ENCODE data around the gene OR2K2. TPM values are rescaled to one million over a fixed set of nuclear protein-coding genes. Genes with fewer than 3 reads are reported as not detected.
"Not testable (repeated sequence)": the region's sequence is repeated elsewhere in the genome, so short reads cannot be mapped to it uniquely, and the experiment has no call there.

OR2K2 gene
- polyA plus RNA-seq, 1 donor from 2014 or later, result 0.68 TPM

- H3K4me3 ChIP-seq (ENCODE audit: low read length), result no peak overlapping the region
- H3K9ac ChIP-seq (ENCODE audit: low read length), result no peak overlapping the region
- H3F3A ChIP-seq (ENCODE audit: insufficient read depth, low read length, poor library complexity, severe bottlenecking), result no peaks in the 10 kb centered on the region
- TF ChIP-seq MXI1 (conservative IDR thresholded peaks at IDR 0.05; ENCODE audit: poor library complexity, severe bottlenecking) (no peak), POLR2AphosphoS5 (IDR thresholded peaks at IDR 0.05) (no peak), TAF1 (IDR thresholded peaks at IDR 0.05; ENCODE audit: low read depth) (no peak), RAD21 (conservative IDR thresholded peaks at IDR 0.05) (no peak), REST (IDR thresholded peaks at IDR 0.05; ENCODE audit: borderline replicate concordance) (no peak), EP300 (conservative IDR thresholded peaks at IDR 0.05; ENCODE audit: poor library complexity, severe bottlenecking) (no peak), SMC3 (conservative IDR thresholded peaks at IDR 0.05; ENCODE audit: poor library complexity) (no peak), EZH2 (IDR thresholded peaks at IDR 0.05; ENCODE audit: borderline replicate concordance, insufficient read depth, low read length, poor library complexity, severe bottlenecking) (no peak), CTCF (IDR thresholded peaks at IDR 0.05; ENCODE audit: poor library complexity, severe bottlenecking) (no peak)
- H4K20me1 ChIP-seq (ENCODE audit: insufficient read depth), result no peaks in the 10 kb centered on the region
- no peaks in the 10 kb centered on the region for H3K79me2 ChIP-seq (replicated peaks; ENCODE audit: insufficient read depth, low read length)
- no peak overlapping the region for H3K4me2 ChIP-seq (ENCODE audit: low read length)
- no peaks in the 10 kb centered on the region for H3K9me2 ChIP-seq (ENCODE audit: insufficient read depth, low read length)
- H3K27me3 ChIP-seq (ENCODE audit: insufficient read depth, low read depth, low read length), result no peaks in the 10 kb centered on the region
- H3K27ac ChIP-seq (ENCODE audit: low read length), result no peak overlapping the region
- no peaks in the 10 kb centered on the region for H3K36me3 ChIP-seq (ENCODE audit: insufficient read depth, low read length)
- H2AFZ ChIP-seq (ENCODE audit: low read depth, low read length), result no peak overlapping the region
- H3K9me3 ChIP-seq (ENCODE audit: low read length), result no peaks in the 10 kb centered on the region
These were observed 13.2 kb downstream of the OR2K2 start for GRCh38 chr9:111316796-111317195.

- Histone ChIP-seq H3K9me3 (ENCODE audit: low read length) (no peaks in the 10 kb centered on the region), H3K9me2 (ENCODE audit: insufficient read depth, low read length) (no peaks in the 10 kb centered on the region), H3K4me2 (ENCODE audit: low read length) (no peak overlapping the region), H3K27me3 (ENCODE audit: insufficient read depth, low read depth, low read length) (no peaks in the 10 kb centered on the region), H3K79me2 (replicated peaks; ENCODE audit: insufficient read depth, low read length) (no peaks in the 10 kb centered on the region), H3F3A (ENCODE audit: insufficient read depth, low read length, poor library complexity, severe bottlenecking) (no peaks in the 10 kb centered on the region), H3K36me3 (ENCODE audit: insufficient read depth, low read length) (no peaks in the 10 kb centered on the region), H3K27ac (ENCODE audit: low read length) (no peak overlapping the region), H4K20me1 (ENCODE audit: insufficient read depth) (no peaks in the 10 kb centered on the region), H2AFZ (ENCODE audit: low read depth, low read length) (no peak overlapping the region), H3K9ac (ENCODE audit: low read length) (no peak overlapping the region), H3K4me3 (ENCODE audit: low read length) (no peak overlapping the region)
- TF ChIP-seq TAF1 (IDR thresholded peaks at IDR 0.05; ENCODE audit: low read depth) (no peak), EP300 (conservative IDR thresholded peaks at IDR 0.05; ENCODE audit: poor library complexity, severe bottlenecking) (no peak), POLR2AphosphoS5 (IDR thresholded peaks at IDR 0.05) (no peak), RAD21 (conservative IDR thresholded peaks at IDR 0.05) (no peak), MXI1 (conservative IDR thresholded peaks at IDR 0.05; ENCODE audit: poor library complexity, severe bottlenecking) (no peak), EZH2 (IDR thresholded peaks at IDR 0.05; ENCODE audit: borderline replicate concordance, insufficient read depth, low read length, poor library complexity, severe bottlenecking) (no peak), CTCF (IDR thresholded peaks at IDR 0.05; ENCODE audit: poor library complexity, severe bottlenecking) (no peak), SMC3 (conservative IDR thresholded peaks at IDR 0.05; ENCODE audit: poor library complexity) (no peak), REST (IDR thresholded peaks at IDR 0.05; ENCODE audit: borderline replicate concordance) (no peak)
These were observed 24.1 kb downstream of the OR2K2 start for GRCh38 chr9:111305914-111306313.

- not testable (repeated sequence) for H3F3A ChIP-seq (ENCODE audit: insufficient read depth, low read length, poor library complexity, severe bottlenecking); H3K27me3 ChIP-seq (ENCODE audit: insufficient read depth, low read depth, low read length); H3K4me2 ChIP-seq (ENCODE audit: low read length); H3K9me3 ChIP-seq (ENCODE audit: low read length); H3K9me2 ChIP-seq (ENCODE audit: insufficient read depth, low read length); H3K27ac ChIP-seq (ENCODE audit: low read length); H3K4me3 ChIP-seq (ENCODE audit: low read length); H4K20me1 ChIP-seq (ENCODE audit: insufficient read depth); H2AFZ ChIP-seq (ENCODE audit: low read depth, low read length); H3K9ac ChIP-seq (ENCODE audit: low read length); H3K79me2 ChIP-seq (replicated peaks; ENCODE audit: insufficient read depth, low read length); H3K36me3 ChIP-seq (ENCODE audit: insufficient read depth, low read length)
These were observed 26.0 kb downstream of the OR2K2 start for GRCh38 chr9:111304000-111304399.

Measured in neural cell (in vitro differentiated cells).